SH-SY5Y (cell line): Measurements from ENCODE around the gene FBXO38.

ENCODE experiments used
- GATA2 ChIP-seq: IDR thresholded peaks from 2 replicates; pipeline ENCODE4 v1.6.1; 2011; ENCODE audit warnings: mild to moderate bottlenecking, low read depth, low read length
- GATA3 ChIP-seq: IDR thresholded peaks from 2 replicates; pipeline ENCODE4 v1.6.1; 2011; ENCODE audit warnings: low read depth, mild to moderate bottlenecking, low read length, moderate library complexity

- TF ChIP-seq GATA2 (no peak), GATA3 (no peak)
These were observed 31.1 kb downstream of the FBXO38 start for GRCh38 chr5:148414833-148415232.
